ENCODE measurements around the gene RAB1A. TPM values are rescaled to one million over a fixed set of nuclear protein-coding genes. Genes with fewer than 3 reads are reported as not detected.

Gene RAB1A
- total RNA-seq, 1 experiment from 2014 or later = 128 TPM

DNA sequence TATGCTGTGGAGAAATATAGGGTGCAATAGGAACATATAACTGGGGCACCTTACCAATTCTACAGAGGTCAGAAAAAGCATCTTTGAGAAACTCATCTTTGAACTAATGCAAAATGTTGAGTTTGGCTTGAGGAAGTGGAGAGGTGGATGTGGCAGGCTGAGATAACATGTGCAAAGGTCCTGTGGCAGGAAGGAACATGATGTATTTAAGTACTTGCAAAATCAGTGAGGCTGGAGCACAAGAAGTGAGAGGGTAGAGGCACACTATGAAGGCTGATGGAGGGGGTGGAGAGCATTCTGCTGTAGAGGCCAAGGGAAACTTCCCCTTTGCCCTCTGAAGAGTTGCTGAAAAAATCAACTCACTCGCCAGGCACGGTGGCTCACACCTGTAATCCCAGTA, 14.7 kb upstream of the RAB1A start:
- DNase-seq (ENCODE audit: low read depth, low spot score) (no peak), ATAC-seq (no peak)
- Histone ChIP-seq H3K4me1 (ENCODE audit: control insufficient read depth, insufficient read depth, low read length) (no peaks in the 10 kb centered on the region), H3K27ac (ENCODE audit: low read length) (no peak overlapping the region), H3K27me3 (ENCODE audit: control insufficient read depth, insufficient read depth, low read length) (peaks cover 2% of the 10 kb centered on the region; the same call in 1 of the 2 replicates), H3K9me3 (ENCODE audit: control insufficient read depth, insufficient read depth, low read depth, low read length) (no peaks in the 10 kb centered on the region), H3K36me3 (ENCODE audit: control insufficient read depth, insufficient read depth, low read length) (no peaks in the 10 kb centered on the region), H3K4me3 (ENCODE audit: low read depth in 2 of 2, low read length in 2 of 2) (no peak overlapping the region)
- CTCF ChIA-PET = no interaction called here
- BruUV-seq (replicated peaks) = no TSS peak
- TF ChIP-seq REST (IDR thresholded peaks at IDR 0.05; ENCODE audit: insufficient read depth in 1 of 2, low read depth in 2 of 2, low read length in 1 of 2) = no peak
- no peak for TF ChIP-seq POLR2AphosphoS5 (IDR thresholded peaks at IDR 0.05; ENCODE audit: low read depth, low read length)
- TF ChIP-seq, protein P1, sequence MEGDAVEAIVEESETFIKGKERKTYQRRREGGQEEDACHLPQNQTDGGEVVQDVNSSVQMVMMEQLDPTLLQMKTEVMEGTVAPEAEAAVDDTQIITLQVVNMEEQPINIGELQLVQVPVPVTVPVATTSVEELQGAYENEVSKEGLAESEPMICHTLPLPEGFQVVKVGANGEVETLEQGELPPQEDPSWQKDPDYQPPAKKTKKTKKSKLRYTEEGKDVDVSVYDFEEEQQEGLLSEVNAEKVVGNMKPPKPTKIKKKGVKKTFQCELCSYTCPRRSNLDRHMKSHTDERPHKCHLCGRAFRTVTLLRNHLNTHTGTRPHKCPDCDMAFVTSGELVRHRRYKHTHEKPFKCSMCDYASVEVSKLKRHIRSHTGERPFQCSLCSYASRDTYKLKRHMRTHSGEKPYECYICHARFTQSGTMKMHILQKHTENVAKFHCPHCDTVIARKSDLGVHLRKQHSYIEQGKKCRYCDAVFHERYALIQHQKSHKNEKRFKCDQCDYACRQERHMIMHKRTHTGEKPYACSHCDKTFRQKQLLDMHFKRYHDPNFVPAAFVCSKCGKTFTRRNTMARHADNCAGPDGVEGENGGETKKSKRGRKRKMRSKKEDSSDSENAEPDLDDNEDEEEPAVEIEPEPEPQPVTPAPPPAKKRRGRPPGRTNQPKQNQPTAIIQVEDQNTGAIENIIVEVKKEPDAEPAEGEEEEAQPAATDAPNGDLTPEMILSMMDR (IDR thresholded peaks at IDR 0.05) = no peak
- TF ChIP-seq SIN3A (IDR thresholded peaks at IDR 0.05; ENCODE audit: borderline replicate concordance, insufficient read depth, low read depth, low read length) = no peak
- TF ChIP-seq TCF7L2 (IDR thresholded peaks at IDR 0.05; ENCODE audit: low read depth, low read length) = no peak
- in situ Hi-C loops (cut with HindIII; ENCODE audit: low pct_unique_long_range_greater_than_20kb, low sequenced_read_pairs) (no loop called here), intact Hi-C loops (cut with micrococcal nuclease; ENCODE audit: unreplicated experiment) (no loop called here)
- POLR2A ChIA-PET = no interaction called here

DNA sequence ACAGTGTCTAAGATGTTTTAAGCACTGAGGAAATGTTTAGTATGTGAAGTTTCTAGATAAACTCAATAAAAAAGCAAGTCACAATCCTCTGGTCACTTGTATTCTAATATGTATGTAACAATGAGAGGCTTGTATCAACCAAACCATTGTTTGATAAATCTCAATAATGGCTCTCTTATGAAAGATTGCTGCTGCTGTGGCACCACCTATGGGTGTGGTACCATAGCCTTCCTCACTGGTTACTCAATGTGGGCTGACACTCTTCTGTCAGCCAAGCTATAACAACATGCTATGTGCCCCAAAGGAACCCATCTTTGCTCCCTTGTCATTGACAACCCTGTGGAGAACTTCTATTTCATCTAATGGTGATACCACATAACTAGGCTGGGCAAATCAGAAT, 12.6 kb upstream of the RAB1A start:
- H3K4me1 ChIP-seq (ENCODE audit: control insufficient read depth, insufficient read depth, low read length) = no peaks in the 10 kb centered on the region
- no peaks in the 10 kb centered on the region for H3K9me3 ChIP-seq (ENCODE audit: control insufficient read depth, insufficient read depth, low read depth, low read length)
- ATAC-seq = peak; percentile 89
- in situ Hi-C loops (cut with HindIII; ENCODE audit: low pct_unique_long_range_greater_than_20kb, low sequenced_read_pairs) = no loop called here
- ChIA-PET CTCF (no interaction called here), POLR2A (no interaction called here)
- TF ChIP-seq, protein P1 (IDR thresholded peaks at IDR 0.05) = no peak
- TF ChIP-seq POLR2AphosphoS5 (IDR thresholded peaks at IDR 0.05; ENCODE audit: low read depth, low read length) (no peak), TCF7L2 (IDR thresholded peaks at IDR 0.05; ENCODE audit: low read depth, low read length) (no peak), REST (IDR thresholded peaks at IDR 0.05; ENCODE audit: insufficient read depth in 1 of 2, low read depth in 2 of 2, low read length in 1 of 2) (no peak), SIN3A (IDR thresholded peaks at IDR 0.05; ENCODE audit: borderline replicate concordance, insufficient read depth, low read depth, low read length) (no peak)
- H3K27ac ChIP-seq (ENCODE audit: low read length) = no peak overlapping the region
- no peak overlapping the region for H3K4me3 ChIP-seq (ENCODE audit: low read depth in 2 of 2, low read length in 2 of 2)
- peaks cover 2% of the 10 kb centered on the region; the same call in 1 of the 2 replicates for H3K27me3 ChIP-seq (ENCODE audit: control insufficient read depth, insufficient read depth, low read length)
- intact Hi-C loops (cut with micrococcal nuclease; ENCODE audit: unreplicated experiment) = no loop called here
- no peaks in the 10 kb centered on the region for H3K36me3 ChIP-seq (ENCODE audit: control insufficient read depth, insufficient read depth, low read length)
- no TSS peak for BruUV-seq (replicated peaks)
- no peak for DNase-seq (ENCODE audit: low read depth, low spot score)

Data from Panc1 (cell line).